SK-N-MC (cell line): Measurements from ENCODE around the gene RFX3.

ENCODE experiments used
- EZH2 ChIP-seq: fragments of 200-600 bp; sonication (generic); IDR thresholded peaks from one replicate; pipeline ENCODE4 v1.6.1; 2017; ENCODE audit warnings: antibody characterized with exemption
- FOXP2 ChIP-seq: optimal IDR thresholded peaks from 2 replicates; pipeline ENCODE3; 2011; ENCODE audit warnings: mild to moderate bottlenecking, moderate library complexity; ENCODE audit not compliant: insufficient read depth; ENCODE audit errors: extremely low read length, control extremely low read depth
- POLR2AphosphoS5 ChIP-seq: IDR thresholded peaks from 2 replicates; pipeline ENCODE4 v1.6.1; 2012; ENCODE audit warnings: mild to moderate bottlenecking, low read depth, low read length, borderline replicate concordance

- no peak for TF ChIP-seq POLR2AphosphoS5
- TF ChIP-seq EZH2: no peak
- TF ChIP-seq FOXP2: no peak
These were observed 254.6 kb downstream of the RFX3 start for GRCh38 chr9:3271157-3271556.
